Measurements from ENCODE around the gene CTNND1.

CTNND1 gene

GRCh38 chr11:57773026-57773598 is 11.5 kb downstream of the CTNND1 start:
- no peak for TF ChIP-seq CTCF (conservative IDR thresholded peaks at IDR 0.05; ENCODE audit: low read depth, low read length)
- no peak overlapping the region for H3K4me3 ChIP-seq (ENCODE audit: low read length)
- DNase-seq (ENCODE audit: low read depth), result no peak

- TF ChIP-seq CTCF (conservative IDR thresholded peaks at IDR 0.05; ENCODE audit: low read depth, low read length), result no peak
- DNase-seq (ENCODE audit: low read depth), result no peak
- no peak overlapping the region for H3K4me3 ChIP-seq (ENCODE audit: low read length)
Observed at GRCh38 chr11:57775491-57775890, 13.9 kb downstream of the CTNND1 start.

- peak; percentile 82 for DNase-seq (ENCODE audit: low read depth)
- no peak overlapping the region for H3K4me3 ChIP-seq (ENCODE audit: low read length)
- TF ChIP-seq CTCF (conservative IDR thresholded peaks at IDR 0.05; ENCODE audit: low read depth, low read length), result no peak
Observed at GRCh38 chr11:57776031-57776521, 14.5 kb downstream of the CTNND1 start.

GRCh38 chr11:57776577-57777210 is 15.1 kb downstream of the CTNND1 start:
- H3K4me3 ChIP-seq (ENCODE audit: low read length), result no peak overlapping the region
- no peak for TF ChIP-seq CTCF (conservative IDR thresholded peaks at IDR 0.05; ENCODE audit: low read depth, low read length)
- no peak for DNase-seq (ENCODE audit: low read depth)

- no peak for DNase-seq (ENCODE audit: low read depth)
- no peak for TF ChIP-seq CTCF (conservative IDR thresholded peaks at IDR 0.05; ENCODE audit: low read depth, low read length)
- peak overlapping the region; percentile 26 for H3K4me3 ChIP-seq (ENCODE audit: low read length)
Observed at GRCh38 chr11:57777969-57778317, 16.3 kb downstream of the CTNND1 start.

GRCh38 chr11:57778318-57779037 is 16.9 kb downstream of the CTNND1 start:
- TF ChIP-seq CTCF (conservative IDR thresholded peaks at IDR 0.05; ENCODE audit: low read depth, low read length), result no peak
- H3K4me3 ChIP-seq (ENCODE audit: low read length), result peak overlapping the region; percentile 31
- peak; percentile 100 for DNase-seq (ENCODE audit: low read depth)

Data from retinal pigment epithelial cell (primary cell).